Epithelial cell of proximal tubule (primary cell): ENCODE data around the gene FOXK2. TPM values are rescaled to one million over a fixed set of nuclear protein-coding genes. Genes with fewer than 3 reads are reported as not detected.
"Not testable (repeated sequence)": the region's sequence is repeated elsewhere in the genome, so short reads cannot be mapped to it uniquely, and the experiment has no call there.

ENCODE experiments used
- DNase-seq: peaks from one replicate; pipeline ENCODE4 v3.0.0-alpha.2; 2011; ENCODE audit warnings: low read depth
- H3K4me3 ChIP-seq: 2 replicates; pipeline ENCODE4 v1.5.1; 2011; ENCODE audit warnings: low read depth, mild to moderate bottlenecking, low read length
- total RNA-seq: library from RNA; depleted of rRNA; stranded (reverse); fragments of >200 nt; gene quantifications from 2 replicates; pipeline ENCODE4 v1.2.3, GENCODE V29; 2015
- TF ChIP-seq, protein P1 (sequence below): conservative IDR thresholded peaks from 2 replicates; pipeline ENCODE4 v1.5.1; 2012; ENCODE audit warnings: low read depth, mild to moderate bottlenecking, low read length

The FOXK2 gene
- total RNA-seq, 1 donor from 2014 or later = 33.4 TPM

DNA sequence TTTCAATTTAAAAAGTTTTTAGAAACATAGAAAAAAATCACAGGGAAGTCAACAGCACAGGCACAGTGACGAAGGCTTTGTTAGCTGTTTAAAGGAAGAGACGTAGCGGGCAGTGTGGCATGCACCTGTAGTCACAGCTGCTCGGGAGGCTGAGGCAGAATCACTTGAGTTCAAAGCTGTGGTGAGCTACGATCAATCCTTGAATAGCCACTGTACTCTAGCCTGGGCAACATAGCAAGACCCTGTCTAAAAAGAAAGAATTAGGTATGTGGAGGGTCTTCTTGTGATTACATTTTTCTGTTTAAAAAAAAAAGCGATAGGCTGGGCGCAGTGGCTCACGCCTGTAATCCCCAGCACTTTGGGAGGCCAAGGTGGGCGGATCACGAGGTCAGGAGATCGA, 50.1 kb downstream of the FOXK2 start:
- no peak for DNase-seq
- TF ChIP-seq, protein P1, sequence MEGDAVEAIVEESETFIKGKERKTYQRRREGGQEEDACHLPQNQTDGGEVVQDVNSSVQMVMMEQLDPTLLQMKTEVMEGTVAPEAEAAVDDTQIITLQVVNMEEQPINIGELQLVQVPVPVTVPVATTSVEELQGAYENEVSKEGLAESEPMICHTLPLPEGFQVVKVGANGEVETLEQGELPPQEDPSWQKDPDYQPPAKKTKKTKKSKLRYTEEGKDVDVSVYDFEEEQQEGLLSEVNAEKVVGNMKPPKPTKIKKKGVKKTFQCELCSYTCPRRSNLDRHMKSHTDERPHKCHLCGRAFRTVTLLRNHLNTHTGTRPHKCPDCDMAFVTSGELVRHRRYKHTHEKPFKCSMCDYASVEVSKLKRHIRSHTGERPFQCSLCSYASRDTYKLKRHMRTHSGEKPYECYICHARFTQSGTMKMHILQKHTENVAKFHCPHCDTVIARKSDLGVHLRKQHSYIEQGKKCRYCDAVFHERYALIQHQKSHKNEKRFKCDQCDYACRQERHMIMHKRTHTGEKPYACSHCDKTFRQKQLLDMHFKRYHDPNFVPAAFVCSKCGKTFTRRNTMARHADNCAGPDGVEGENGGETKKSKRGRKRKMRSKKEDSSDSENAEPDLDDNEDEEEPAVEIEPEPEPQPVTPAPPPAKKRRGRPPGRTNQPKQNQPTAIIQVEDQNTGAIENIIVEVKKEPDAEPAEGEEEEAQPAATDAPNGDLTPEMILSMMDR = no peak
- no peak overlapping the region for H3K4me3 ChIP-seq

DNA sequence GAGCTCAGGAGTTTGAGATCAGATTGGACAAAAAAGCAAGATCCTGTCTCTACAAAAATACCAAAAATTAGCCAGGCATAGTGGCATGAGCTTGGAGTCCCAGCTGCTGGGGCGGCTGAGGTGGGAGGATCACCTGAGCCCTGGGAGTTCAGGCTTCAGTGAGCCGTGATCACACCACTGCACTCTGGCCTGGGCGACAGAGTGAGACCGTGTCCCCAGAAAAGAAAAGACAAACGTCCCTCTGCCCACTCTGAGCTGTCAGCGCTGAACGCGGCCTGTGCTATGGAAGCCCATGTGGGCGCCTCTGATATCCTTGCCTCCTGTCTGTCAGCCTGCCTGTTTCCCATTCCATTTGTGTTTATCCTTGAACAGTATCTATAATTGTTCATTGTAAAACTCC, 50.7 kb downstream of the FOXK2 start:
- TF ChIP-seq, protein P1 = no peak
- DNase-seq = no peak
- H3K4me3 ChIP-seq = no peak overlapping the region

DNA sequence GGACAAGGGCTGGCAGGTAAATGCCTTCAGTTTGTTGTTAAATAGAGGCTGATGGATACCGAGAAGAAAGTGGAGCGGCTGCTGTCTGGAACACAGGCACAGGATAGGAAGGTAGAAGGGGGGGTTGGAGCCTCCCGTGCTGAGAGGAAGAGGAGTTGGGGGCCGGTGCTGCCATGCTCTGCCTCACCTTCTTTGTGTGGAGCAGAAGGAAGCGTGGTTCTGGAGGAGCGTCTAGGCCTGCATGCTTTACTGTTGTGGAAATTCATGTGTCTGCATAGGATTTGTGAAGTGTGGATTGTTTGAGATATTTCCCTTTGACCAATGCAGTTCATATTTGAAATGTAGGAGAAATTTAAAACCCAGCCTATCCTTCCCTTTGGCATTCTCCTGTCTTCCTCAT, 52.3 kb downstream of the FOXK2 start:
- no peak overlapping the region for H3K4me3 ChIP-seq
- TF ChIP-seq, protein P1 = no peak
- DNase-seq = no peak

DNA sequence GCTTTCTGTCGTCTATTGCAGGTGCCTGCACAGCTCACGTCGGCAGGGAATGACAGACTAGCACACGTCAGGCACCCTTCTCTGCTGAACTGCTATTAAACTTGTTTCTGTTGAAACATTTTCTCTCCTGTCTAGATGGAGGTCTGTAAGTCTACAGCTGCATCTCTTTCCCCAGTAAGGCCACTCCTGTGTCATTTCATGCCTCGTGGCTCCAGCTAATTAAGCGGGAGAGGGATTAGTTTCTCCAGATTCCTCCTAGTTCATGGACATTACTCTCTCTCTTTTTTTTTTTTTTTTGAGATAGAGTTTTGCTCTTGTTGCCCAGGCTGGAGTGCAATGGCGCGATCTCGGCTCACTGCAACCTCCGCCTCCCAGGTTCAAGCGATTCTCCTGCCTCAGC, 54.5 kb downstream of the FOXK2 start:
- H3K4me3 ChIP-seq = no peak overlapping the region
- no peak for DNase-seq
- TF ChIP-seq, protein P1 = no peak

DNA sequence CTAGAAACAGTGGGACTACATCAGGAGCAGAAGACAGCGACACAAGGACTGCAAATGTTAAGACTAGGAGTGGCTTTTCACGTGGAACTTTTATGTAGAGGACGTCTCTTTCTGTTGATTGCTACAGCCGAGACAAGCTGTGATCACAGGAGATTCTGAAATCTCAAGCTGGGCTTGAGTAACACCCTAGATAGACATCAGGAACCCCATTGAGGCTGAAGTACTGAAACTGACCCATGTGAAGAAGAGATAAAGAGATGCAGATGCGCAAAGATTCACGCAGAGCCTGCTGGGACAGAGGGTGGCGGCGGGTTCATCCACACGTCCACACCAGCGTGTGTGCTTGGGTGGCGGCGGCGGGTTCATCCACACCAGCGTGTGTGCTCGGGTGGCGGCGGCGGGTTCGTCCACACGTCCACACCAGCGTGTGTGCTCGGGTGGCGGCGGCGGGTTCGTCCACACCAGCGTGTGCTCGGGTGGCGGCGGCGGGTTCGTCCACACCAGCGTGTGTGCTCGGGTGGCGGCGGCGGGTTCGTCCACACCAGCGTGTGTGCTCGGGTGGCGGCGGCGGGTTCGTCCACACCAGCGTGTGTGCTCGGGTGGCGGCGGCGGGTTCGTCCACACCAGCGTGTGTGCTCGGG, 56.2 kb downstream of the FOXK2 start:
- H3K4me3 ChIP-seq, DNase-seq: not testable (repeated sequence)

DNA sequence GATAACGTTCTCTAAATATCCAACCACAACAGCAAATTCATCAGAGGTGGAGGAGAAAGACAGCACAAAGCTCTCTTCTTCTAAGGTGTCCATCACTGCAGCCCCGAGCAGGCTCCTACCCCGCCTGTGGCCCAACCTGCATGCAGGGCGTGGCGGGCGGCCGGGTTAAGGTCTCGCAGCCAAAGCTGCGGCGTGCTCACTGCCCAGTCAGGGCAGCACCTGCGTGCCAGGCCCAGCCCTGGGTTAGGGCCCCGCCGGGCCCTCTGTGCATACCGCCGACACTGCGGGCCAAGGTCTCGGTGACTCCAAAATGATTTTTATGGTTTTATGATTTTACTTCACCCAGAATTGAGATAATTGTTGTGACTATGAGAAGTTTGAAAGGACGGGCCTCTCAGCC, 57.8 kb downstream of the FOXK2 start:
- no peak overlapping the region for H3K4me3 ChIP-seq
- no peak for DNase-seq
- TF ChIP-seq, protein P1 = no peak

GRCh38 chr17:82579969-82580368, 60.4 kb downstream of the FOXK2 start:
- H3K4me3 ChIP-seq, DNase-seq: not testable (repeated sequence)

DNA sequence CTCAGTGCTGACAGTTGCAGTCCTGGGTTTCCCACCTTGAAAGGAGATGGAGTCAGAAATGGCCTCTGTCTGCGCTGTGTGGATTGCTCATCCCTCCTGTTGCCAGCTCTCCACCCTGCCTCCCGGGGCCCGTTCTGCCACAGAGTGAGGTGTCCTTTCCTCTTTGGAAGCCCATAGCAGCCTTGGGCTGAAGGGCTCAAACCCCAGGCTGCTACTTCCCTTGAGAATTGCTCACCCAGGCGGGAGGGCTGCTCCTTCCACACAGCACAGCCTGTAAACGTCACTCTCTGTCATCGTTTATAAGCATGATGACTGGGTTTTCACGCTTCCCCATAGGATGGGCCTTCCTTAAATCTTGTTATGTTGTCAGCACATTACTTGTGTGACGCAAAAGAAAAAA, 62.7 kb downstream of the FOXK2 start:
- H3K4me3 ChIP-seq = no peak overlapping the region
- TF ChIP-seq, protein P1 = no peak
- DNase-seq = no peak
